ENCODE results near the gene EFNB2.

EFNB2 gene

GRCh38 chr13:106445996-106446395, 89.5 kb downstream of the EFNB2 start:
- no peak for DNase-seq (ENCODE audit: low spot score)

GRCh38 chr13:106443607-106444322, 91.7 kb downstream of the EFNB2 start:
- DNase-seq (ENCODE audit: low spot score), result no peak

GRCh38 chr13:106440866-106441265, 94.6 kb downstream of the EFNB2 start:
- DNase-seq (ENCODE audit: low spot score), result no peak
